HepG2 (cell line): ENCODE results near the gene ATP8B4. TPM values are rescaled to one million over a fixed set of nuclear protein-coding genes. Genes with fewer than 3 reads are reported as not detected.

Experiments used
- ATAC-seq: fragments of 200-7000 bp; cut with Tn5 transposase; 3 replicates; pipeline ENCODE4 v1.9.1; 2020; ENCODE audit warnings: mild to moderate bottlenecking, moderate library complexity
- BruUV-seq: library from RNA; stranded (reverse); fragments of 400-500 nt; replicated peaks from 2 replicates; lab custom pipeline; 2021; lab: Mats Ljungman, UMichigan
- CTCF ChIA-PET: fragments of 300-600 bp; formaldehyde crosslinking; extraction: SDS; loops from one replicate; lab custom pipeline; 2021; ENCODE audit warnings: low total read pairs, inconsistent platforms, low intra/inter-chr PET ratio; lab: Yijun Ruan, JAX
- POLR2A ChIA-PET: fragments of 350-600 bp; sonication (Branson Sonifier 250); formaldehyde crosslinking; loops from one replicate; lab custom pipeline; 2020; ENCODE audit warnings: antibody characterized with exemption, inconsistent platforms; lab: Yijun Ruan, JAX
- DNase-seq: peaks from one replicate; pipeline ENCODE4 v3.0.0-alpha.2; 2015; ENCODE audit warnings: low spot score
- FAIRE-seq: peaks from 3 replicates; lab custom pipeline; 2011; peaks lifted over from hg19 to GRCh38; lab: Jason Lieb, UNC
- H2AFZ ChIP-seq: one replicate; pipeline ENCODE4 v1.6.1; 2011; ENCODE audit warnings: low read length, inconsistent platforms
- H3K27ac ChIP-seq: fragments of 300-600 bp; 3 replicates; pipeline ENCODE4 v1.8.0; 2011; ENCODE audit warnings: mixed run types, mild to moderate bottlenecking, mixed read lengths, low read length, inconsistent platforms; ENCODE audit not compliant: insufficient read depth; ENCODE audit errors: extremely low read length
- H3K27me3 ChIP-seq, 2 experiments: fragments of 200-600 bp in 1 of 2; 2 replicates in 1 of 2; 3 replicates in 1 of 2; pipeline versions ENCODE4 v1.6.0 to v1.8.0; 2011; ENCODE audit warnings: low read length in 2 of 2, mild to moderate bottlenecking in 2 of 2, moderate library complexity in 2 of 2, inconsistent platforms in 1 of 2; ENCODE audit not compliant: insufficient read depth in 2 of 2, control insufficient read depth in 1 of 2
- H3K36me3 ChIP-seq, 2 experiments: fragments of 200-600 bp in 1 of 2; replicated peaks in 1 of 2; 2 replicates in 1 of 2; 3 replicates in 1 of 2; pipeline versions ENCODE4 v1.5.1 to v1.8.0; 2011; ENCODE audit warnings: low read length in 2 of 2, inconsistent platforms in 1 of 2; ENCODE audit not compliant: insufficient read depth in 2 of 2, control insufficient read depth in 1 of 2
- H3K4me1 ChIP-seq: 2 replicates; pipeline ENCODE4 v1.5.1; 2012; ENCODE audit warnings: low read length, inconsistent platforms; ENCODE audit not compliant: insufficient read depth
- H3K4me2 ChIP-seq: 2 replicates; pipeline ENCODE4 v1.6.0; 2011; ENCODE audit warnings: low read depth, low read length, inconsistent platforms
- H3K4me3 ChIP-seq, 3 experiments: fragments of 200-600 bp in 1 of 3; sonication (generic), shearing (Covaris generic) in 1 of 3; replicated peaks in 1 of 3; 2 replicates each; pipeline ENCODE4 v1.5.1; 2011 to 2016; ENCODE audit warnings: low read length in 3 of 3, inconsistent platforms in 2 of 3, low read depth in 2 of 3, mild to moderate bottlenecking in 2 of 3, control low read depth in 1 of 3, mixed read lengths in 1 of 3; ENCODE audit not compliant: insufficient read depth in 1 of 3
- H3K79me2 ChIP-seq: one replicate; pipeline ENCODE4 v1.6.1; 2011; ENCODE audit warnings: low read length, inconsistent platforms; ENCODE audit not compliant: insufficient read depth
- H3K9ac ChIP-seq: 2 replicates; pipeline ENCODE4 v1.6.0; 2011; ENCODE audit warnings: mild to moderate bottlenecking, low read depth, low read length, inconsistent platforms; ENCODE audit not compliant: insufficient read depth
- H3K9me3 ChIP-seq: 2 replicates; pipeline ENCODE4 v1.5.1; 2012; ENCODE audit warnings: mild to moderate bottlenecking, low read length
- H4K20me1 ChIP-seq: 2 replicates; pipeline ENCODE4 v1.6.0; 2011; ENCODE audit warnings: inconsistent platforms, mild to moderate bottlenecking, low read length, moderate library complexity; ENCODE audit not compliant: insufficient read depth
- ARID3A ChIP-seq: IDR thresholded peaks from 2 replicates; pipeline ENCODE4 v1.6.1; 2012; ENCODE audit warnings: low read depth, low read length, improper control_type of control experiment
- CREM ChIP-seq, 2 experiments: sonication (generic) in 1 of 2; formaldehyde crosslinking in 1 of 2; IDR thresholded peaks; 2 replicates each; pipeline versions ENCODE4 v1.4.0 to v1.6.1; 2016 to 2020; ENCODE audit warnings: antibody characterized with exemption in 1 of 2, mild to moderate bottlenecking in 1 of 2, missing genetic modification reagents in 1 of 2
- HHEX ChIP-seq: IDR thresholded peaks from 2 replicates; pipeline ENCODE4 v1.6.1; 2016; ENCODE audit warnings: control low read depth
- MED1 ChIP-seq: sonication (generic); formaldehyde crosslinking; IDR thresholded peaks from 2 replicates; pipeline ENCODE4 v1.4.0; 2020; ENCODE audit warnings: missing genetic modification reagents
- MXD4 ChIP-seq: IDR thresholded peaks from 2 replicates; pipeline ENCODE4 v1.6.1; 2016; ENCODE audit warnings: mild to moderate bottlenecking, missing biosample characterization, missing genetic modification reagents
- NKX3-1 ChIP-seq: sonication (generic); formaldehyde crosslinking; IDR thresholded peaks from 2 replicates; pipeline ENCODE4 v1.5.0; 2020; ENCODE audit warnings: missing genetic modification reagents
- RFXANK ChIP-seq: IDR thresholded peaks from 2 replicates; pipeline ENCODE4 v1.6.1; 2016
- SALL1 ChIP-seq: sonication (generic); formaldehyde crosslinking; IDR thresholded peaks from 2 replicates; pipeline ENCODE4 v1.8.0; 2022; ENCODE audit warnings: mild to moderate bottlenecking, missing genetic modification reagents
- SMARCC2 ChIP-seq: fragments of 450-650 bp; IDR thresholded peaks from 2 replicates; pipeline ENCODE4 v1.6.1; 2017; ENCODE audit warnings: antibody characterized with exemption, mild to moderate bottlenecking
- TBX3 ChIP-seq: fragments of 450-650 bp; IDR thresholded peaks from 2 replicates; pipeline ENCODE4 v1.6.1; 2017; ENCODE audit warnings: antibody characterized with exemption, mild to moderate bottlenecking, inconsistent platforms, borderline replicate concordance
- ZNF335 ChIP-seq: sonication (generic); formaldehyde crosslinking; IDR thresholded peaks from 2 replicates; pipeline ENCODE4 v1.4.0; 2020; ENCODE audit warnings: missing genetic modification reagents
- ZNF354B ChIP-seq: sonication (generic); formaldehyde crosslinking; IDR thresholded peaks from 2 replicates; pipeline ENCODE4 v1.8.0; 2022; ENCODE audit warnings: mild to moderate bottlenecking, missing genetic modification reagents
- ZNF383 ChIP-seq: sonication (generic); formaldehyde crosslinking; IDR thresholded peaks from 2 replicates; pipeline ENCODE4 v1.4.0; 2020; ENCODE audit warnings: missing genetic modification reagents, mild to moderate bottlenecking, borderline replicate concordance
- ZNF652 ChIP-seq: IDR thresholded peaks from 2 replicates; pipeline ENCODE4 v1.6.1; 2016; ENCODE audit warnings: low read depth, borderline replicate concordance
- ZNF713 ChIP-seq: sonication (generic); formaldehyde crosslinking; IDR thresholded peaks from 2 replicates; pipeline ENCODE4 v1.4.0; 2020; ENCODE audit warnings: mild to moderate bottlenecking, missing genetic modification reagents
- WGBS: methylation state at CpG from one replicate; pipeline ENCODE4 v1.1.6; 2017; ENCODE audit warnings: low lambda C conversion rate; 5-methylcytosine and 5-hydroxymethylcytosine counted together
- in situ Hi-C: cut with HindIII; loops from 2 replicates; pipeline ENCODE4 v1.10.0; 2017; ENCODE audit warnings: low pct_unique_long_range_greater_than_20kb; ENCODE audit not compliant: extremely low pct_ligation_motif_present
- intact Hi-C: fragments of 100-400 bp; cut with micrococcal nuclease; formaldehyde crosslinking; loops from one replicate; pipeline ENCODE4 v1.10.0; 2022; ENCODE audit not compliant: unreplicated experiment
- polyA plus RNA-seq, 8 experiments: library from polyadenylated mRNA; depleted of rRNA in 3 of 8; stranded (reverse) in 7 of 8; unstranded in 1 of 8; fragments of >200 nt; fragmentation: Illumina TruSeq in 4 of 8; extraction: Trizol in 4 of 8; gene quantifications; 2 replicates each; pipeline versions ENCODE4 v1.2.1 to v1.2.3, GENCODE V29; 2011 to 2016; ENCODE audit warnings: low read depth in 4 of 8, missing spikeins in 1 of 8, mixed read lengths in 1 of 8; ENCODE audit not compliant: insufficient read depth in 1 of 8
- total RNA-seq, 5 experiments: library from RNA; depleted of rRNA; stranded (reverse); fragments of >200 nt; fragmentation: Illumina TruSeq; extraction: Trizol; gene quantifications; 2 replicates each; pipeline ENCODE4 v1.2.3, GENCODE V29; 2016; ENCODE audit warnings: low read depth in 1 of 5

ATP8B4 gene
- total and polyA plus RNA-seq, 2 of the 13 experiments (the other 11 are each of a cell fraction or from before 2014, with no cell fraction given): 0.24 to 0.69 TPM

GRCh38 chr15:49817100-49817499 is 301.9 kb downstream of the ATP8B4 start:
- Histone ChIP-seq H2AFZ (no peak overlapping the region), H3K27ac (no peak overlapping the region), H3K9ac (no peak overlapping the region), H3K4me3 (no peak overlapping the region), H3K4me1 (no peaks in the 10 kb centered on the region), H3K9me3 (no peaks in the 10 kb centered on the region), H3K79me2 (no peaks in the 10 kb centered on the region), H3K27me3 (no peaks in the 10 kb centered on the region), H3K36me3 (no peaks in the 10 kb centered on the region), H3K4me2 (no peak overlapping the region), H4K20me1 (no peaks in the 10 kb centered on the region)
- ChIA-PET CTCF (no interaction called here), POLR2A (no interaction called here)
- TF ChIP-seq HHEX (no peak), ARID3A (no peak), NKX3-1 (CRISPR knock-in tag) (no peak), ZNF383 (CRISPR knock-in tag) (no peak), SMARCC2 (no peak), ZNF354B (CRISPR knock-in tag) (no peak), SALL1 (CRISPR knock-in tag) (no peak), CREM (IDR thresholded peaks at IDR 0.05) (no peak), CREM (CRISPR knock-in tag; IDR thresholded peaks at IDR 0.05) (no peak), TBX3 (no peak), RFXANK (CRISPR knock-in tag) (no peak), MXD4 (no peak), MED1 (CRISPR knock-in tag) (no peak), ZNF335 (CRISPR knock-in tag) (no peak), ZNF713 (CRISPR knock-in tag) (no peak), ZNF652 (CRISPR knock-in tag) (no peak)
- DNase-seq (no peak), ATAC-seq (no peak), FAIRE-seq (no peak)
- in situ Hi-C loops: no loop called here
- 45% methylated on average over 2 of the region's 2 CpGs for WGBS
- intact Hi-C loops: no loop called here
- no TSS peak for BruUV-seq
